ENCODE data around the gene RIOK3. TPM values are rescaled to one million over a fixed set of nuclear protein-coding genes. Genes with fewer than 3 reads are reported as not detected.
A peak's percentile ranks its signal among the peaks of the same experiment; 100 is the strongest.

RIOK3 gene
- total and polyA plus RNA-seq, 4 donors = 29.9 to 104 (median 42.8) TPM

DNA sequence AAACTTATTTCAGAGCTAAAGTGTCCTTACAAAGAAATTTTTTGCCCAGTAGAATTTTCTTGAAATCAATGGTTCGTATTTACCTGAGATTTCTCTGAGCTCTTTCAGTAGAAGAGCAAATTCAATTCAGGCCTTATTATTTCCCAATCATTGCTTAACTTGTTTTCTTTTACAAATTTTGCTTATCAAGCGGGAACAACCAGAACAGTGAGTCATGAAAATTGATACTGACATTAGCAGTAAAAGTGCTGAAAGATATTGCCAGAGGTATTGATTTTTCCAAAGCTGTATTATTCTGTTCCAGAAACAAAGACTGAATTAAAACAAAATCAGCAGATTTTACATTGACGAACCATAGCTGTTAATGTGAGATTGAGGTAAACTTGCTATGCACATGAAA lies 10.1 kb upstream of the RIOK3 start (continued):
- TF ChIP-seq, protein P1, sequence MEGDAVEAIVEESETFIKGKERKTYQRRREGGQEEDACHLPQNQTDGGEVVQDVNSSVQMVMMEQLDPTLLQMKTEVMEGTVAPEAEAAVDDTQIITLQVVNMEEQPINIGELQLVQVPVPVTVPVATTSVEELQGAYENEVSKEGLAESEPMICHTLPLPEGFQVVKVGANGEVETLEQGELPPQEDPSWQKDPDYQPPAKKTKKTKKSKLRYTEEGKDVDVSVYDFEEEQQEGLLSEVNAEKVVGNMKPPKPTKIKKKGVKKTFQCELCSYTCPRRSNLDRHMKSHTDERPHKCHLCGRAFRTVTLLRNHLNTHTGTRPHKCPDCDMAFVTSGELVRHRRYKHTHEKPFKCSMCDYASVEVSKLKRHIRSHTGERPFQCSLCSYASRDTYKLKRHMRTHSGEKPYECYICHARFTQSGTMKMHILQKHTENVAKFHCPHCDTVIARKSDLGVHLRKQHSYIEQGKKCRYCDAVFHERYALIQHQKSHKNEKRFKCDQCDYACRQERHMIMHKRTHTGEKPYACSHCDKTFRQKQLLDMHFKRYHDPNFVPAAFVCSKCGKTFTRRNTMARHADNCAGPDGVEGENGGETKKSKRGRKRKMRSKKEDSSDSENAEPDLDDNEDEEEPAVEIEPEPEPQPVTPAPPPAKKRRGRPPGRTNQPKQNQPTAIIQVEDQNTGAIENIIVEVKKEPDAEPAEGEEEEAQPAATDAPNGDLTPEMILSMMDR (IDR thresholded peaks at IDR 0.05; ENCODE audit: low read depth, low read length, missing input control) = no peak
- no peak for TF ChIP-seq TAF1 (conservative IDR thresholded peaks at IDR 0.05)
- TF ChIP-seq, protein P2, sequence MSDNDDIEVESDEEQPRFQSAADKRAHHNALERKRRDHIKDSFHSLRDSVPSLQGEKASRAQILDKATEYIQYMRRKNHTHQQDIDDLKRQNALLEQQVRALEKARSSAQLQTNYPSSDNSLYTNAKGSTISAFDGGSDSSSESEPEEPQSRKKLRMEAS (IDR thresholded peaks at IDR 0.05) = peak; percentile 33

DNA sequence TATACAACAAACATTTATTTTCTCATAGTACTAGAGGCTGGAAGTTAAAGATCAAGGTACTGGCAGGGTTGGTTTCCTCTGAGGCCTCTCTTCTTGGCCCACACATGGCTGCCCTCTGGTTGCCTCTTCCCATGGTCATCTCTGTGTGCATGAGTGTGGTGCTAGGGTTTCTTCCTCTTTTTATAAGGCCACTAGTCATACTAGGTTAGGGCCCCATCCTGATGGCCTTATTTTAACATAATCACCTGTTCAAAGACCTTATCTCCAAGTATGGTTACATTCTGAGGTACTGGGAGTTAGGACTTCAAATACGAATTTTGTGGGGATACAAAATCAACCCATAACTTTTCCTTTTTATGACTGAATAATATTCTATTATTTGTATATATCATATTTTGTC lies 4.8 kb upstream of the RIOK3 start:
- H3K36me3 ChIP-seq (ENCODE audit: control insufficient read depth in 4 of 4, insufficient read depth in 3 of 4, low read depth in 1 of 4, low read length in 3 of 4) = no peaks in the 10 kb centered on the region
- no peak for DNase-seq (ENCODE audit: low spot score)
- no peak overlapping the region for H3K27ac ChIP-seq (ENCODE audit: low read depth in 1 of 2, low read length in 2 of 2)
- no peaks in the 10 kb centered on the region for H3K9me3 ChIP-seq (ENCODE audit: control insufficient read depth in 4 of 4, low read length in 3 of 4)
- 89% methylated on average over 1 of the region's 1 CpG for WGBS
- H3K27me3 ChIP-seq (ENCODE audit: control insufficient read depth in 4 of 4, insufficient read depth in 4 of 4, low read length in 3 of 4) = no peaks in the 10 kb centered on the region
- H3K9ac ChIP-seq (ENCODE audit: low read depth in 1 of 2, low read length in 2 of 2) = no peak overlapping the region
- no peak overlapping the region for H3K4me3 ChIP-seq (ENCODE audit: low read depth in 1 of 3, low read length in 3 of 3)
- TF ChIP-seq RAD21 (IDR thresholded peaks at IDR 0.05) = no peak
- TF ChIP-seq, protein P3, sequence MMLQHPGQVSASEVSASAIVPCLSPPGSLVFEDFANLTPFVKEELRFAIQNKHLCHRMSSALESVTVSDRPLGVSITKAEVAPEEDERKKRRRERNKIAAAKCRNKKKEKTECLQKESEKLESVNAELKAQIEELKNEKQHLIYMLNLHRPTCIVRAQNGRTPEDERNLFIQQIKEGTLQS (IDR thresholded peaks at IDR 0.05) = no peak
- TF ChIP-seq TAF1 (conservative IDR thresholded peaks at IDR 0.05) = no peak
- TF ChIP-seq, protein P2 (IDR thresholded peaks at IDR 0.05) = no peak
- no peak for TF ChIP-seq FOXA2 (IDR thresholded peaks at IDR 0.05)
- TF ChIP-seq HNF4A (conservative IDR thresholded peaks at IDR 0.05) = no peak
- TF ChIP-seq, protein P4, sequence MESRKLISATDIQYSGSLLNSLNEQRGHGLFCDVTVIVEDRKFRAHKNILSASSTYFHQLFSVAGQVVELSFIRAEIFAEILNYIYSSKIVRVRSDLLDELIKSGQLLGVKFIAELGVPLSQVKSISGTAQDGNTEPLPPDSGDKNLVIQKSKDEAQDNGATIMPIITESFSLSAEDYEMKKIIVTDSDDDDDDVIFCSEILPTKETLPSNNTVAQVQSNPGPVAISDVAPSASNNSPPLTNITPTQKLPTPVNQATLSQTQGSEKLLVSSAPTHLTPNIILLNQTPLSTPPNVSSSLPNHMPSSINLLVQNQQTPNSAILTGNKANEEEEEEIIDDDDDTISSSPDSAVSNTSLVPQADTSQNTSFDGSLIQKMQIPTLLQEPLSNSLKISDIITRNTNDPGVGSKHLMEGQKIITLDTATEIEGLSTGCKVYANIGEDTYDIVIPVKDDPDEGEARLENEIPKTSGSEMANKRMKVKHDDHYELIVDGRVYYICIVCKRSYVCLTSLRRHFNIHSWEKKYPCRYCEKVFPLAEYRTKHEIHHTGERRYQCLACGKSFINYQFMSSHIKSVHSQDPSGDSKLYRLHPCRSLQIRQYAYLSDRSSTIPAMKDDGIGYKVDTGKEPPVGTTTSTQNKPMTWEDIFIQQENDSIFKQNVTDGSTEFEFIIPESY (IDR thresholded peaks at IDR 0.05) = no peak
- TF ChIP-seq EGR1 (IDR thresholded peaks at IDR 0.05; ENCODE audit: low read depth in 2 of 2) = no peak
- TF ChIP-seq RXRA (IDR thresholded peaks at IDR 0.05) = no peak
- TF ChIP-seq, protein P5, sequence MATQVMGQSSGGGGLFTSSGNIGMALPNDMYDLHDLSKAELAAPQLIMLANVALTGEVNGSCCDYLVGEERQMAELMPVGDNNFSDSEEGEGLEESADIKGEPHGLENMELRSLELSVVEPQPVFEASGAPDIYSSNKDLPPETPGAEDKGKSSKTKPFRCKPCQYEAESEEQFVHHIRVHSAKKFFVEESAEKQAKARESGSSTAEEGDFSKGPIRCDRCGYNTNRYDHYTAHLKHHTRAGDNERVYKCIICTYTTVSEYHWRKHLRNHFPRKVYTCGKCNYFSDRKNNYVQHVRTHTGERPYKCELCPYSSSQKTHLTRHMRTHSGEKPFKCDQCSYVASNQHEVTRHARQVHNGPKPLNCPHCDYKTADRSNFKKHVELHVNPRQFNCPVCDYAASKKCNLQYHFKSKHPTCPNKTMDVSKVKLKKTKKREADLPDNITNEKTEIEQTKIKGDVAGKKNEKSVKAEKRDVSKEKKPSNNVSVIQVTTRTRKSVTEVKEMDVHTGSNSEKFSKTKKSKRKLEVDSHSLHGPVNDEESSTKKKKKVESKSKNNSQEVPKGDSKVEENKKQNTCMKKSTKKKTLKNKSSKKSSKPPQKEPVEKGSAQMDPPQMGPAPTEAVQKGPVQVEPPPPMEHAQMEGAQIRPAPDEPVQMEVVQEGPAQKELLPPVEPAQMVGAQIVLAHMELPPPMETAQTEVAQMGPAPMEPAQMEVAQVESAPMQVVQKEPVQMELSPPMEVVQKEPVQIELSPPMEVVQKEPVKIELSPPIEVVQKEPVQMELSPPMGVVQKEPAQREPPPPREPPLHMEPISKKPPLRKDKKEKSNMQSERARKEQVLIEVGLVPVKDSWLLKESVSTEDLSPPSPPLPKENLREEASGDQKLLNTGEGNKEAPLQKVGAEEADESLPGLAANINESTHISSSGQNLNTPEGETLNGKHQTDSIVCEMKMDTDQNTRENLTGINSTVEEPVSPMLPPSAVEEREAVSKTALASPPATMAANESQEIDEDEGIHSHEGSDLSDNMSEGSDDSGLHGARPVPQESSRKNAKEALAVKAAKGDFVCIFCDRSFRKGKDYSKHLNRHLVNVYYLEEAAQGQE (IDR thresholded peaks at IDR 0.05) = no peak
- no peak for TF ChIP-seq FOXA1 (IDR thresholded peaks at IDR 0.05)
- TF ChIP-seq HNF4G (IDR thresholded peaks at IDR 0.05) = no peak
- no peak for TF ChIP-seq JUND (IDR thresholded peaks at IDR 0.05)
- TF ChIP-seq, protein P1 (IDR thresholded peaks at IDR 0.05; ENCODE audit: low read depth, low read length, missing input control) = no peak
- TF ChIP-seq SP1 (IDR thresholded peaks at IDR 0.05) = no peak
- TF ChIP-seq YY1 (IDR thresholded peaks at IDR 0.05) = no peak
- TF ChIP-seq NR2F2 (IDR thresholded peaks at IDR 0.05) = no peak
- TF ChIP-seq GABPA (IDR thresholded peaks at IDR 0.05 in 1 of 2, conservative IDR thresholded peaks at IDR 0.05 in 1 of 2) = no peak
- H3K4me1 ChIP-seq (ENCODE audit: control insufficient read depth in 4 of 4, insufficient read depth in 4 of 4, low read length in 3 of 4) = peaks cover 0 to 5% (median 3%) of the 10 kb centered on the region in 4 donors

Measured in liver (tissue), 9 donors.